A673 (cell line): ENCODE results near the gene MAGEB5.

ENCODE experiments used
- CTCF ChIP-seq: fragments of 300-800, 200-600 bp; sonication (generic); conservative IDR thresholded peaks from 2 replicates; pipeline ENCODE4 v1.5.1; 2017; ENCODE audit warnings: low read depth, mild to moderate bottlenecking, antibody characterized with exemption, low read length, moderate library complexity, mixed read lengths
- EZH2 ChIP-seq: fragments of 200-600 bp; sonication (generic); IDR thresholded peaks from 2 replicates; pipeline ENCODE4 v1.6.1; 2017; ENCODE audit warnings: borderline replicate concordance, low read depth, mild to moderate bottlenecking, mixed read lengths, antibody characterized with exemption, low read length; ENCODE audit not compliant: poor library complexity, severe bottlenecking

- TF ChIP-seq EZH2: no peak
- TF ChIP-seq CTCF: no peak
These were observed 38.5 kb downstream of the MAGEB5 start for GRCh38 chrX:26254436-26254835.
